H9 (cell line): Measurements from ENCODE around the gene CD79A. TPM values are rescaled to one million over a fixed set of nuclear protein-coding genes. Genes with fewer than 3 reads are reported as not detected.

ENCODE experiments used
- DNase-seq: peaks from one replicate; pipeline ENCODE4 v3.0.0-alpha.2; 2017
- H2AFZ ChIP-seq: one replicate; pipeline ENCODE4 v1.6.1; 2013; ENCODE audit warnings: mild to moderate bottlenecking, low read length, control low read depth, moderate library complexity
- H2AK5ac ChIP-seq: 2 replicates; pipeline ENCODE4 v1.6.1; 2013; ENCODE audit warnings: low read length, control low read depth, mixed read lengths; ENCODE audit not compliant: insufficient read length
- H2BK120ac ChIP-seq: one replicate; pipeline ENCODE4 v1.6.1; 2013; ENCODE audit warnings: low read depth, mild to moderate bottlenecking, low read length, control low read depth, inconsistent platforms; ENCODE audit not compliant: poor library complexity, severe bottlenecking
- H2BK12ac ChIP-seq: 2 replicates; pipeline ENCODE4 v1.6.1; 2013; ENCODE audit warnings: low read length, control low read depth, mixed read lengths, low read depth; ENCODE audit not compliant: insufficient read length
- H2BK15ac ChIP-seq: 2 replicates; pipeline ENCODE4 v1.6.1; 2013; ENCODE audit warnings: low read depth, low read length, control low read depth
- H2BK20ac ChIP-seq: one replicate; pipeline ENCODE4 v1.6.1; 2013; ENCODE audit warnings: low read depth, mild to moderate bottlenecking, low read length, control low read depth, inconsistent platforms; ENCODE audit not compliant: poor library complexity, severe bottlenecking
- H2BK5ac ChIP-seq: 2 replicates; pipeline ENCODE4 v1.6.1; 2013; ENCODE audit warnings: low read length, control low read depth, mixed read lengths; ENCODE audit not compliant: insufficient read length
- H3K14ac ChIP-seq: 2 replicates; pipeline ENCODE4 v1.6.1; 2013; ENCODE audit warnings: low read length, control low read depth; ENCODE audit not compliant: insufficient read depth
- H3K18ac ChIP-seq: 2 replicates; pipeline ENCODE4 v1.6.1; 2013; ENCODE audit warnings: low read depth, mild to moderate bottlenecking, mixed read lengths, low read length, control low read depth; ENCODE audit not compliant: insufficient read length
- H3K23ac ChIP-seq: 2 replicates; pipeline ENCODE4 v1.6.1; 2013; ENCODE audit warnings: low read length, control low read depth, mixed read lengths, low read depth; ENCODE audit not compliant: insufficient read length
- H3K23me2 ChIP-seq: 2 replicates; pipeline ENCODE4 v1.6.1; 2013; ENCODE audit warnings: low read depth, mild to moderate bottlenecking, mixed read lengths, low read length, control low read depth; ENCODE audit not compliant: insufficient read length, poor library complexity, severe bottlenecking
- H3K27ac ChIP-seq: 2 replicates; pipeline ENCODE4 v1.5.1; 2013; ENCODE audit warnings: low read length, control low read depth, mixed read lengths, low read depth; ENCODE audit not compliant: insufficient read length
- H3K27me3 ChIP-seq: 2 replicates; pipeline ENCODE4 v1.6.1; 2013; ENCODE audit warnings: low read length, control low read depth, inconsistent platforms; ENCODE audit not compliant: insufficient read depth
- H3K4ac ChIP-seq: 2 replicates; pipeline ENCODE4 v1.6.1; 2013; ENCODE audit warnings: low read depth, mild to moderate bottlenecking, control low read depth, inconsistent platforms, low read length, moderate library complexity
- H3K4me1 ChIP-seq: 2 replicates; pipeline ENCODE4 v1.6.1; 2013; ENCODE audit warnings: low read length, control low read depth, inconsistent platforms; ENCODE audit not compliant: insufficient read depth
- H3K4me2 ChIP-seq: 2 replicates; pipeline ENCODE4 v1.6.1; 2013; ENCODE audit warnings: low read length, control low read depth, mixed read lengths; ENCODE audit not compliant: insufficient read length, insufficient read depth
- H3K56ac ChIP-seq: 2 replicates; pipeline ENCODE4 v1.6.1; 2013; ENCODE audit warnings: low read depth, mild to moderate bottlenecking, mixed read lengths, low read length, control low read depth; ENCODE audit not compliant: insufficient read length
- H3K79me1 ChIP-seq: 2 replicates; pipeline ENCODE4 v1.6.1; 2013; ENCODE audit warnings: low read depth, mild to moderate bottlenecking, moderate library complexity, low read length, control low read depth, inconsistent platforms; ENCODE audit not compliant: insufficient read depth, poor library complexity, severe bottlenecking
- H3K79me2 ChIP-seq: 2 replicates; pipeline ENCODE4 v1.6.1; 2013; ENCODE audit warnings: low read length, control low read depth, inconsistent platforms; ENCODE audit not compliant: insufficient read depth
- H3K9ac ChIP-seq: 2 replicates; pipeline ENCODE4 v1.6.1; 2013; ENCODE audit warnings: low read length, control low read depth, mixed read lengths; ENCODE audit not compliant: insufficient read length; ENCODE audit errors: extremely low read depth
- H3K9me3 ChIP-seq: one replicate; pipeline ENCODE4 v1.6.1; 2013; ENCODE audit warnings: low read depth, low read length, inconsistent platforms; ENCODE audit not compliant: control insufficient read depth
- H3T11ph ChIP-seq: one replicate; pipeline ENCODE4 v1.6.1; 2013; ENCODE audit warnings: mild to moderate bottlenecking, low read length, control low read depth, inconsistent platforms
- H4K20me1 ChIP-seq: one replicate; pipeline ENCODE4 v1.6.1; 2013; ENCODE audit not compliant: control insufficient read depth, insufficient read length, insufficient read depth
- H4K5ac ChIP-seq: 2 replicates; pipeline ENCODE4 v1.6.1; 2013; ENCODE audit warnings: low read depth, mild to moderate bottlenecking, mixed read lengths, low read length, control low read depth; ENCODE audit not compliant: insufficient read length
- H4K8ac ChIP-seq: replicated peaks from 2 replicates; pipeline ENCODE4 v1.6.1; 2013; ENCODE audit warnings: low read length, control low read depth, mixed read lengths, low read depth; ENCODE audit not compliant: insufficient read length
- H4K91ac ChIP-seq: 2 replicates; pipeline ENCODE4 v1.6.1; 2013; ENCODE audit warnings: low read depth, mild to moderate bottlenecking, moderate library complexity, mixed read lengths, low read length, control low read depth; ENCODE audit not compliant: insufficient read length
- H3K27ac Mint-ChIP-seq, 3 experiments: 2 replicates in 2 of 3; 3 replicates in 1 of 3; pipeline ENCODE4 v1.8.0; 2020 to 2021; ENCODE audit warnings: mixed read lengths in 3 of 3, mild to moderate bottlenecking in 1 of 3, moderate library complexity in 1 of 3
- H3K27me3 Mint-ChIP-seq: 2 replicates; pipeline ENCODE4 v1.8.0; 2021; ENCODE audit warnings: low read depth, mild to moderate bottlenecking, moderate library complexity, mixed read lengths
- H3K36me3 Mint-ChIP-seq, 3 experiments: 2 replicates in 2 of 3; 3 replicates in 1 of 3; pipeline ENCODE4 v1.8.0; 2020 to 2021; ENCODE audit warnings: low read depth in 3 of 3, mixed read lengths in 3 of 3; ENCODE audit not compliant: insufficient read depth in 1 of 3
- H3K4me1 Mint-ChIP-seq, 2 experiments: 2 replicates each; pipeline ENCODE4 v1.8.0; 2020; ENCODE audit warnings: mixed read lengths in 2 of 2
- H3K4me3 Mint-ChIP-seq, 2 experiments: 2 replicates in 1 of 2; 3 replicates in 1 of 2; pipeline ENCODE4 v1.8.0; 2020 to 2021; ENCODE audit warnings: mild to moderate bottlenecking in 2 of 2, mixed read lengths in 2 of 2, moderate library complexity in 1 of 2
- H3K9me3 Mint-ChIP-seq, 2 experiments: 2 replicates in 1 of 2; 3 replicates in 1 of 2; pipeline ENCODE4 v1.8.0; 2020; ENCODE audit warnings: mild to moderate bottlenecking in 2 of 2, mixed read lengths in 2 of 2, moderate library complexity in 1 of 2
- WGBS: extraction: QIAGEN DNeasy Blood & Tissue Kit; methylation state at CpG from one replicate; pipeline ENCODE4 v1.1.7; 2013; ENCODE audit warnings: missing lambda C conversion rate, low lambda C conversion rate, mixed read lengths; ENCODE audit not compliant: insufficient read length; ENCODE audit errors: extremely low coverage; 5-methylcytosine and 5-hydroxymethylcytosine counted together
- total RNA-seq: library from RNA; stranded (reverse); gene quantifications from 2 replicates; pipeline ENCODE4 v1.2.1, GENCODE V29; 2021
- TF ChIP-seq, protein P1 (sequence below): fragments of 200-600 bp; sonication (generic); conservative IDR thresholded peaks from 3 replicates; pipeline ENCODE4 v1.8.0; 2021; ENCODE audit warnings: antibody characterized with exemption, mild to moderate bottlenecking

The CD79A gene
- total RNA-seq, 1 experiment from 2014 or later, result 0.22 TPM

GRCh38 chr19:41853768-41854167, 23.3 kb upstream of the CD79A start:
- no peak overlapping the region for H3K18ac ChIP-seq
- Mint-ChIP-seq H3K4me1 (peaks cover 0 to 3% of the 10 kb centered on the region in 2 experiments; a peak in 2 of 4 replicates), H3K27ac (no peak overlapping the region), H3K4me3 (no peak overlapping the region), H3K36me3 (no peaks in the 10 kb centered on the region), H3K9me3 (peaks cover 0 to 3% of the 10 kb centered on the region in 2 experiments; a peak in 2 of 5 replicates), H3K27me3 (peaks cover 52% of the 10 kb centered on the region)
- no peaks in the 10 kb centered on the region for H3K79me1 ChIP-seq
- no peak for DNase-seq
- H3T11ph ChIP-seq, result no peak overlapping the region
- H4K8ac ChIP-seq, result no peak overlapping the region
- no peak overlapping the region for H4K5ac ChIP-seq
- H2BK5ac ChIP-seq, result no peak overlapping the region
- H3K23ac ChIP-seq, result no peak overlapping the region
- H2BK12ac ChIP-seq, result no peak overlapping the region
- no peaks in the 10 kb centered on the region for H3K9me3 ChIP-seq
- H3K79me2 ChIP-seq, result no peaks in the 10 kb centered on the region
- H3K4me2 ChIP-seq, result no peak overlapping the region
- no peaks in the 10 kb centered on the region for H3K23me2 ChIP-seq
- no peak overlapping the region for H2AK5ac ChIP-seq
- H3K27ac ChIP-seq, result no peak overlapping the region
- H2BK20ac ChIP-seq, result no peak overlapping the region
- H4K20me1 ChIP-seq, result no peaks in the 10 kb centered on the region
- no peak overlapping the region for H3K4ac ChIP-seq
- no peak overlapping the region for H3K9ac ChIP-seq
- H3K14ac ChIP-seq, result no peak overlapping the region
- no peak overlapping the region for H2AFZ ChIP-seq
- H4K91ac ChIP-seq, result no peak overlapping the region
- H2BK15ac ChIP-seq, result no peak overlapping the region
- no peaks in the 10 kb centered on the region; the same call in 1 of the 2 replicates for H3K4me1 ChIP-seq
- no CpG with 5 or more reads among the region's 2 CpGs for WGBS
- H2BK120ac ChIP-seq, result no peak overlapping the region
- TF ChIP-seq, protein P1, sequence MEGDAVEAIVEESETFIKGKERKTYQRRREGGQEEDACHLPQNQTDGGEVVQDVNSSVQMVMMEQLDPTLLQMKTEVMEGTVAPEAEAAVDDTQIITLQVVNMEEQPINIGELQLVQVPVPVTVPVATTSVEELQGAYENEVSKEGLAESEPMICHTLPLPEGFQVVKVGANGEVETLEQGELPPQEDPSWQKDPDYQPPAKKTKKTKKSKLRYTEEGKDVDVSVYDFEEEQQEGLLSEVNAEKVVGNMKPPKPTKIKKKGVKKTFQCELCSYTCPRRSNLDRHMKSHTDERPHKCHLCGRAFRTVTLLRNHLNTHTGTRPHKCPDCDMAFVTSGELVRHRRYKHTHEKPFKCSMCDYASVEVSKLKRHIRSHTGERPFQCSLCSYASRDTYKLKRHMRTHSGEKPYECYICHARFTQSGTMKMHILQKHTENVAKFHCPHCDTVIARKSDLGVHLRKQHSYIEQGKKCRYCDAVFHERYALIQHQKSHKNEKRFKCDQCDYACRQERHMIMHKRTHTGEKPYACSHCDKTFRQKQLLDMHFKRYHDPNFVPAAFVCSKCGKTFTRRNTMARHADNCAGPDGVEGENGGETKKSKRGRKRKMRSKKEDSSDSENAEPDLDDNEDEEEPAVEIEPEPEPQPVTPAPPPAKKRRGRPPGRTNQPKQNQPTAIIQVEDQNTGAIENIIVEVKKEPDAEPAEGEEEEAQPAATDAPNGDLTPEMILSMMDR, result no peak
- no peak overlapping the region for H3K56ac ChIP-seq
- H3K27me3 ChIP-seq, result no peaks in the 10 kb centered on the region
